PFSK-1 (cell line): Measurements from ENCODE around the gene ESYT2.

ENCODE experiments used
- FOXP2 ChIP-seq: optimal IDR thresholded peaks from 2 replicates; pipeline ENCODE3; 2011; ENCODE audit warnings: borderline replicate concordance, control low read depth, inconsistent platforms; ENCODE audit not compliant: insufficient read depth; ENCODE audit errors: extremely low read length, extremely low read depth
- POLR2AphosphoS5 ChIP-seq: IDR thresholded peaks from 2 replicates; pipeline ENCODE4 v1.6.1; 2012; ENCODE audit warnings: low read depth, mild to moderate bottlenecking, control low read depth, low read length, moderate library complexity
- REST ChIP-seq, 2 experiments: IDR thresholded peaks; 2 replicates each; pipeline versions ENCODE4 v1.6.1 to v1.8.0; 2011 to 2012; ENCODE audit warnings: low read depth in 2 of 2, low read length in 2 of 2, control low read depth in 1 of 2, inconsistent platforms in 1 of 2, mild to moderate bottlenecking in 1 of 2, moderate library complexity in 1 of 2; ENCODE audit not compliant: insufficient read depth in 1 of 2
- SIN3A ChIP-seq: IDR thresholded peaks from 2 replicates; pipeline ENCODE4 v1.6.1; 2012; ENCODE audit warnings: mild to moderate bottlenecking, low read length, moderate library complexity, borderline replicate concordance; ENCODE audit not compliant: insufficient read depth
- TAF1 ChIP-seq: IDR thresholded peaks from 2 replicates; pipeline ENCODE4 v1.6.1; 2012; ENCODE audit warnings: low read length, control low read depth, borderline replicate concordance; ENCODE audit not compliant: insufficient read depth

The ESYT2 gene

GRCh38 chr7:158726277-158726807 lies 103.0 kb downstream of the ESYT2 start:
- TF ChIP-seq SIN3A (no peak), TAF1 (no peak), REST (IDR thresholded peaks at IDR 0.05; ENCODE audit: insufficient read depth in 1 of 2, low read depth in 2 of 2, low read length in 2 of 2) (no peak), POLR2AphosphoS5 (no peak), FOXP2 (no peak)

GRCh38 chr7:158725506-158725800 lies 103.9 kb downstream of the ESYT2 start:
- TF ChIP-seq FOXP2 (no peak), REST (IDR thresholded peaks at IDR 0.05; ENCODE audit: insufficient read depth in 1 of 2, low read depth in 2 of 2, low read length in 2 of 2) (no peak), TAF1 (no peak), POLR2AphosphoS5 (no peak), SIN3A (no peak)

GRCh38 chr7:158724658-158725505 lies 104.4 kb downstream of the ESYT2 start:
- TF ChIP-seq FOXP2 = no peak
- TF ChIP-seq REST (IDR thresholded peaks at IDR 0.05; ENCODE audit: insufficient read depth in 1 of 2, low read depth in 2 of 2, low read length in 2 of 2) = no peak
- no peak for TF ChIP-seq SIN3A
- TF ChIP-seq POLR2AphosphoS5 = no peak
- no peak for TF ChIP-seq TAF1

- TF ChIP-seq FOXP2 (no peak), TAF1 (no peak), SIN3A (no peak), POLR2AphosphoS5 (no peak)
Observed at GRCh38 chr7:158723714-158724385, 105.5 kb downstream of the ESYT2 start.

GRCh38 chr7:158723266-158723665 lies 106.0 kb downstream of the ESYT2 start:
- no peak for TF ChIP-seq SIN3A
- TF ChIP-seq FOXP2 = no peak
- TF ChIP-seq TAF1 = no peak
- TF ChIP-seq REST (IDR thresholded peaks at IDR 0.05; ENCODE audit: insufficient read depth in 1 of 2, low read depth in 2 of 2, low read length in 2 of 2) = no peak
- TF ChIP-seq POLR2AphosphoS5 = no peak
